ENCODE data around the gene FHL3. TPM values are rescaled to one million over a fixed set of nuclear protein-coding genes. Genes with fewer than 3 reads are reported as not detected.

FHL3 gene
- total and polyA plus RNA-seq, 2 donors (not counting 1 experiment from before 2014, with no cell fraction given) = 0.15 to 2.2 TPM

DNA sequence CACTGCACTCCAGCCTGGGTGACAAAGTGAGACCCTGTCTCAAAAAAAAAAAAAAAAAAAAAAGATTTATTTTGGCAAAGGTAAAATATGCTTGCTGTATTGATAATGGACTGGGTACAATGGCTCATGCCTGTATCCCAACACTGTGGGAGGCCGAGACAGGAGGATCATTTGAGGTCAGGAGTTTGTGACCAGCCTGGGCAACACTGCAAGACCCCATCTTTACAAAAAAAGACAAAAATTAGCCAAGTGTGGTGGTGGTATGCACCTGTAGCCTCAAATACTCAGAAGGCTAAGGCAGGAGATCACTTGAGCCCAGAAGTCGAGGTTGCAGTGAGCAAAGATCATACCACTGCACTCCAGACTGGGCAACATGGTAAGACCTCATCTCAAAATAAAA lies 21.8 kb downstream of the FHL3 start:
- Mint-ChIP-seq H3K4me3 (no peak overlapping the region), H3K27ac (no peak overlapping the region), H3K4me1 (peaks cover 10% of the 10 kb centered on the region), H3K9me3 (ENCODE audit: insufficient read depth) (no peaks in the 10 kb centered on the region), H3K27me3 (no peaks in the 10 kb centered on the region)
- no peak overlapping the region for H3K4me3 ChIP-seq (ENCODE audit: control extremely low read depth in 1 of 5, extremely low read depth in 1 of 5, insufficient read depth in 1 of 5, low read depth in 2 of 5, low read length in 4 of 5)
- no peaks in the 10 kb centered on the region for H3K9me3 ChIP-seq (ENCODE audit: control extremely low read depth in 1 of 3, control insufficient read depth in 2 of 3, insufficient read depth in 1 of 3, low read length in 2 of 3)
- no peak for DNase-seq
- no peak overlapping the region for H3K27ac ChIP-seq (ENCODE audit: low read length in 2 of 2)
- intact Hi-C loops (cut with micrococcal nuclease) = no loop called here
- peaks cover 6% of the 10 kb centered on the region for H4K20me1 ChIP-seq (ENCODE audit: control insufficient read depth, insufficient read depth, low read length, poor library complexity, severe bottlenecking)
- POLR2A ChIA-PET = no interaction called here
- no peak for ATAC-seq (ENCODE audit: low read depth)
- no peak overlapping the region for H2AFZ ChIP-seq (ENCODE audit: insufficient read depth, low read depth, low read length, poor library complexity, severe bottlenecking)
- H3K4me2 ChIP-seq (replicated peaks; ENCODE audit: low read depth, low read length, poor library complexity, severe bottlenecking) = no peak overlapping the region
- H3K36me3 ChIP-seq (replicated peaks in 1 of 2; ENCODE audit: control extremely low read depth in 1 of 2, control insufficient read depth in 1 of 2, extremely low read depth in 1 of 2, insufficient read depth in 2 of 2, low read length in 1 of 2) = peaks cover 8 to 78% of the 10 kb centered on the region in 2 experiments
- H3K27me3 ChIP-seq (replicated peaks in 1 of 4; ENCODE audit: control extremely low read depth in 1 of 4, control insufficient read depth in 3 of 4, insufficient read depth in 4 of 4, low read length in 3 of 4) = no peaks in the 10 kb centered on the region
- H3K9ac ChIP-seq (ENCODE audit: low read length) = no peak overlapping the region
- peaks cover 14% of the 10 kb centered on the region for H3K79me2 ChIP-seq (ENCODE audit: control insufficient read depth, insufficient read depth, low read length)
- CTCF ChIA-PET = interaction anchor here (0.7 kb wide), 1 partner anchor 583 kb away, joined by 4 read pairs; no protein-coding TSS in a partner anchor
- TF ChIP-seq EZH2 (IDR thresholded peaks at IDR 0.05; ENCODE audit: borderline replicate concordance, insufficient read depth, low read depth, low read length, poor library complexity, severe bottlenecking) = no peak
- TF ChIP-seq, protein P1, sequence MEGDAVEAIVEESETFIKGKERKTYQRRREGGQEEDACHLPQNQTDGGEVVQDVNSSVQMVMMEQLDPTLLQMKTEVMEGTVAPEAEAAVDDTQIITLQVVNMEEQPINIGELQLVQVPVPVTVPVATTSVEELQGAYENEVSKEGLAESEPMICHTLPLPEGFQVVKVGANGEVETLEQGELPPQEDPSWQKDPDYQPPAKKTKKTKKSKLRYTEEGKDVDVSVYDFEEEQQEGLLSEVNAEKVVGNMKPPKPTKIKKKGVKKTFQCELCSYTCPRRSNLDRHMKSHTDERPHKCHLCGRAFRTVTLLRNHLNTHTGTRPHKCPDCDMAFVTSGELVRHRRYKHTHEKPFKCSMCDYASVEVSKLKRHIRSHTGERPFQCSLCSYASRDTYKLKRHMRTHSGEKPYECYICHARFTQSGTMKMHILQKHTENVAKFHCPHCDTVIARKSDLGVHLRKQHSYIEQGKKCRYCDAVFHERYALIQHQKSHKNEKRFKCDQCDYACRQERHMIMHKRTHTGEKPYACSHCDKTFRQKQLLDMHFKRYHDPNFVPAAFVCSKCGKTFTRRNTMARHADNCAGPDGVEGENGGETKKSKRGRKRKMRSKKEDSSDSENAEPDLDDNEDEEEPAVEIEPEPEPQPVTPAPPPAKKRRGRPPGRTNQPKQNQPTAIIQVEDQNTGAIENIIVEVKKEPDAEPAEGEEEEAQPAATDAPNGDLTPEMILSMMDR (IDR thresholded peaks at IDR 0.05) = no peak
- no CpG with 5 or more reads among the region's 2 CpGs for WGBS (ENCODE audit: insufficient coverage)
- H3K4me1 ChIP-seq (ENCODE audit: control insufficient read depth in 2 of 2, insufficient read depth in 2 of 2, low read length in 2 of 2) = peaks cover 4 to 6% of the 10 kb centered on the region in 2 donors

DNA sequence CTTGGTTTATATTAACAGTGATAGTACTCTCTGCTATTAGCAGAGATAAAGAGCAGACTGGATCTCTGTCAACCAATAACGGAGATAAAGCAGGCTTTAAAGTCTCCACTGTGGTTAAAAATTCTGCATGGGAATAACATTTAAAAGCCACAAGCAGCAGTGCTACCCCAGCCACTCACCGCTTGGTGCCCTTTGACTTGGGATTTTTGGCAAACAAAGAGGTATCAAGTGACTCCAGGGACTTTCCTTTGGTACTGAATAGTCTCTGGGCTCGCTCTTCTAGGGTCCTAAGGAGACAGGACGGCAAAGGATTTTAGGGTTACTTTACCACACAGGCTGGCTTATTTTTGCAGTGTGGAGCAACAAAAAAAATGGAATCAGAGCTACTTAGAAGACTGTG lies 26.8 kb downstream of the FHL3 start:
- H3K27me3 ChIP-seq (replicated peaks in 1 of 4; ENCODE audit: control extremely low read depth in 1 of 4, control insufficient read depth in 3 of 4, insufficient read depth in 4 of 4, low read length in 3 of 4) = no peaks in the 10 kb centered on the region
- Mint-ChIP-seq H3K9me3 (ENCODE audit: insufficient read depth) (no peaks in the 10 kb centered on the region), H3K27ac (no peak overlapping the region), H3K4me3 (no peak overlapping the region), H3K4me1 (no peaks in the 10 kb centered on the region), H3K27me3 (no peaks in the 10 kb centered on the region)
- H2AFZ ChIP-seq (ENCODE audit: insufficient read depth, low read depth, low read length, poor library complexity, severe bottlenecking) = no peak overlapping the region
- H4K20me1 ChIP-seq (ENCODE audit: control insufficient read depth, insufficient read depth, low read length, poor library complexity, severe bottlenecking) = no peaks in the 10 kb centered on the region
- ATAC-seq (ENCODE audit: low read depth) (no peak), DNase-seq (no peak)
- no peaks in the 10 kb centered on the region for H3K9me3 ChIP-seq (ENCODE audit: control extremely low read depth in 1 of 3, control insufficient read depth in 2 of 3, insufficient read depth in 1 of 3, low read length in 2 of 3)
- H3K36me3 ChIP-seq (replicated peaks in 1 of 2; ENCODE audit: control extremely low read depth in 1 of 2, control insufficient read depth in 1 of 2, extremely low read depth in 1 of 2, insufficient read depth in 2 of 2, low read length in 1 of 2) = peaks cover 13 to 75% of the 10 kb centered on the region in 2 experiments
- H3K9ac ChIP-seq (ENCODE audit: low read length) = no peak overlapping the region
- H3K4me3 ChIP-seq (ENCODE audit: control extremely low read depth in 1 of 5, extremely low read depth in 1 of 5, insufficient read depth in 1 of 5, low read depth in 2 of 5, low read length in 4 of 5) = no peak overlapping the region
- TF ChIP-seq, protein P1 (IDR thresholded peaks at IDR 0.05) = no peak
- TF ChIP-seq EZH2 (IDR thresholded peaks at IDR 0.05; ENCODE audit: borderline replicate concordance, insufficient read depth, low read depth, low read length, poor library complexity, severe bottlenecking) = no peak
- WGBS (ENCODE audit: insufficient coverage) = 96% methylated on average over 3 of the region's 4 CpGs
- H3K4me1 ChIP-seq (ENCODE audit: control insufficient read depth in 2 of 2, insufficient read depth in 2 of 2, low read length in 2 of 2) = no peaks in the 10 kb centered on the region
- POLR2A ChIA-PET = no interaction called here
- peaks cover 5% of the 10 kb centered on the region for H3K79me2 ChIP-seq (ENCODE audit: control insufficient read depth, insufficient read depth, low read length)
- CTCF ChIA-PET = interaction anchor here (1.0 to 4.6 kb wide), 3 partner anchors 11 to 88 kb away, joined by 3 to 63 read pairs (median 4); partner anchors contain the start of gene SF3A3
- intact Hi-C loops (cut with micrococcal nuclease) = no loop called here
- no peak overlapping the region for H3K27ac ChIP-seq (ENCODE audit: low read length in 2 of 2)
- H3K4me2 ChIP-seq (replicated peaks; ENCODE audit: low read depth, low read length, poor library complexity, severe bottlenecking) = no peak overlapping the region
